Hepatocyte (in vitro differentiated cells): Measurements from ENCODE around the gene C16orf86.

ENCODE experiments used
- CTCF ChIP-seq: fragments of 200-600 bp; sonication (generic); IDR thresholded peaks from 2 replicates; pipeline ENCODE4 v1.5.1; 2016; ENCODE audit warnings: antibody characterized with exemption, mild to moderate bottlenecking; ENCODE audit not compliant: poor library complexity
- EZH2 ChIP-seq: fragments of 200-600 bp; sonication (generic); IDR thresholded peaks from 2 replicates; pipeline ENCODE4 v1.6.1; 2016; ENCODE audit warnings: antibody characterized with exemption, mild to moderate bottlenecking, borderline replicate concordance

DNA sequence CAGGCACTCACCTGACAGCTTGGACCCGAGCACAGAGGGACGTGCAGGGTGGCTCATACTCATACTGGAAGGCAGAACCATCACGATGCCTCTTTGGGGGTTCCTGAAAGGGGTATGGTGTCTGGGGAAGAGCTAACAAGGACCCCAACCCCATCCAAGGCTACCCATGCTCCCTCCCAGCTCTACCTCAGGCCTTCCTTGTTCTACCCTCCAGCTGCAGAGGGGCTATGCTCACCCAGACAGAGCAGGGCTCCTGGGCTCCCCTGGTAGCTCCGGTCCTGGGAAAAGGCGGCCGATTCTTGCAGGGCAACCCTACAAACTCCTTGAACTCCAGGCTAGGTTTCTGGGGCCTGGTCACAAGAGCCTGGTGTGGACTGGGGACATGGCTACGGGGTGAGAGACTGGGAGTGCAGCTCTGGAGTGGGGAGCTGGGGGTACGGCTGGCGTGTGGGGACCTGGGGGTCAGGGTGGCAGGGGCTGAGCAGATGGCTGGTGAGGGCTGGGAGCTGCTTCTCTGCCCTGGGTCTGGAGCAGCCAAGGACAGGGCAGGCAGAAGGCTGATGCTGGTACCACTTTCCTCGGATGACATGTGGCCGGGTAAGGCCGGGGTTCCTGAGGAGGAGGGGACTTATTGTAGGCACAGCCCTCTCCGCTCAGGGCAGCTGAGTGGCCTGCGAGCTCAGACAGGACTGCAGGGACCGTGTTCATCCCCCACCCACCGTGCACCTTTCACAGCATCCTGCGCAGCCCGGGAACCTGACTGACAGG is 8.7 kb upstream of the C16orf86 start:
- TF ChIP-seq CTCF (no peak), EZH2 (no peak)
